HG03575 (cell line): ENCODE data around the gene PRR23E.

Experiments used
- ATAC-seq: cut with Tn5 transposase; IDR thresholded peaks from one replicate; pipeline ENCODE4 v1.9.1; 2021; ENCODE audit not compliant: unreplicated experiment, insufficient number of reproducible peaks, low FRiP score; ENCODE audit errors: extremely low read depth

Gene PRR23E

DNA sequence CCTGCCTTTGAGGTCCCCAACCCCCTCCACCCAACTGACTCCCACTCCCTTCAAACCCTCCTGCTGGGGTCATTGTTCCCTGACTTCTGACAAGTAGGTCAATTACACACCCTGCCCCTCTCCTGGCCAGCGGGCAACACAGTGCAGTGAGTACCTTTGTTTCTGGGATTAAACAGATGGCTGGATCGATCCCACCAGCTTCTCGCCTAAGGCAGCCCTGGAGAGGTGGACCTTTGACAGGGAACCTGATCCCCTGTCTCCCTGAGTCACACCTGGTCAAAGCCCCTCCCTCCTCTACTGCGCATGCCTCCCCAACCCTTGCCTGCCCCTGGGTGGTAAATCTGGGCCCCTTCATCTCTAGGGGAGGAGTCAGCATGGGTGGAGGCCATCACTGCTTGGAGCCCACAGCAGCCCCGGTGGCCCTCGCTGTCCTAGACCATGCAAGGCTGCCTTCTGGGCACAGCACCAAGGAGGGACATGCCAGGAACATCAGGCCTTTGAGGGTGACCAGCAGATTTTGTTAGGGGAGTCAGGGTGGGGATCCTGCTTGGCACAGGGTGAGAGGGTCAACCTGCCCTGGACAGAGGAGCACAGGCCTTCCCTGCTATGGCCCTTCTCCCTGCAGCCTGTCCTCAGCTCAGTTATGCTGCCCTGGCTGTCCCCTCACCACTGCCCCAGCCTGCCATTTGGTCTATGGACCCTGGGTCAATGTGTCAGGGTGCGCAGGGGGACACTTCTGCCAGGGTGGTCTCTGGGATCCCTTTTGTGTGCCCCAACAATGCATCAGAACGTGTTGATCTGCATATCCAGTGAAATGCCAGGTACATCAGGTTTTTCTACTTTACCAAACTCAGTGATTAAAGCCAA, 9.8 kb upstream of the PRR23E start:
- no peak for ATAC-seq

- no peak for ATAC-seq
Measured at GRCh38 chr3:127183931-127184869, 8.7 kb upstream of the PRR23E start.

DNA sequence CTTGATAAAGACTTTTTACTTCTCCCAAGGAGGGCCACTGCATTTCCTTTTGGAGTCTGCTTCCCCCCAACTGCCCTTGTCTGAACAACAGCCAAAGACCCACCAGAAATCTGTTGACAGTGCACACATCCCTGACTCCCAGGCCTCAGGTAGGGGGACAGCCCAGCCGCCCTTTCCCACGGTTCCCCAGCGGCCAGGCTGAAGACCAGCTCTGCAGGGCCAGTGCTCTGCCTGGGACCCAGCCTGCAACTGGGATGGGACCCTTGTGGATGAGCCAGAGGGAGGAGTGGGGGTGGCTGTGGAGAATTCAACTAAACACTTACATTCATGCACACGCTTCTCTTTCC, 8.1 kb upstream of the PRR23E start:
- no peak for ATAC-seq

GRCh38 chr3:127185268-127185667, 7.7 kb upstream of the PRR23E start:
- no peak for ATAC-seq

GRCh38 chr3:127185962-127186674, 6.8 kb upstream of the PRR23E start:
- no peak for ATAC-seq

DNA sequence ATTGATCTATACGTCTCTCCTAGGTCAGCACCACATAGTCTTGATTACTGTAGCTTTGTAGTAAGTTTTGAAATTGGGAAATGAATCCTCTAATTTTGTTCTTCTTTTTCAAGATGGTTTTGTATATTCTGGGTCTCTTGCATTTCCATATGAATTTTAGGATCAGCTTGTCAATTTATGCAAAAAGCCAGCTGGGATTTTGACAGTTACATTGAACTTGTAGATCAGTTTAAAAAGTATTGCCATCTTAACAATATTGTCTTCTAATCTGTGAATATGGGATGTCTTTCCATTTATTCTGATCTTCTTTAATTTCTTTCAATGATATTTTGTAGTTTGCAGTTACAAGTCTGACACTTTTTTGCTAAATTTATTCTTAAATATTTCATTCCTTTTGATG, 5.6 kb upstream of the PRR23E start:
- no peak for ATAC-seq

DNA sequence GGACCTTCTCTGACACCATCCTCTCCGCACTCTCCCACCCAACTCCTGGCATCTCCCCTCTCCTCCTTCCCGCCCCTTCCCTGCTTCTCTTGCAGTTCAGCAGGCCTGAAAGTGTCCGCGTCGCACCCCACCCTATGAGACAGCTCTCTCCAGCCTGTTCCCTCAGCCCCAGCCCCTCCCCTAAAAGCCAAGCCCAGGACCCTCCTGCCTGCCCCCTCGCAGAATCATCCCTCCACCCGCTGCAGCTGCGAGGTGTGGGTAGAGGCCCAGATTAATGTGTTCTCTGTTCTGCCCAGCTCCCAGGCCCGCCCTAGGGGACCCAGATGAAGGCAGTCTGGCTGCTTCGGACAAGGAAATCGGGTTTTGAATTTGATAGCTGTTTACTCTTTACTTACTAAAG, 410 bp downstream of the PRR23E start:
- no peak for ATAC-seq

DNA sequence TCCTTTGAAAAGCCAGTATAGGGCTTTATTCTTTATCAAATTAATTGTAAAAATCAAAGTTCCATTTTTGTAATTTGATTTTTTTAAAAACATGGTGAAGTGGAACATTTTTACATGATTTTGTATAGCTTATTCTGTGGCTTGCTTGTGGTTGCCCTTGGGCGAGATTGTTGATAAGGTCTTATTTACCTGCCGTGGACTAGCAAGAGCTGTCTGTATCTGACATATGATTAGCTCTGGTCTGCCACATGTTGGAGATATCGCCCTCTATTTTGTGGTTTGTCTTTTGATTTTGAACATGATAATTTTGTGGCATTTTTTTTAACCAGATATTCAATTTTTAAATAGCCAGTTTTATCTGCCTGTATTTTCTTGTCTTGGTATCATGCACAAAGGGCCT, 844 bp downstream of the PRR23E start:
- ATAC-seq: no peak

DNA sequence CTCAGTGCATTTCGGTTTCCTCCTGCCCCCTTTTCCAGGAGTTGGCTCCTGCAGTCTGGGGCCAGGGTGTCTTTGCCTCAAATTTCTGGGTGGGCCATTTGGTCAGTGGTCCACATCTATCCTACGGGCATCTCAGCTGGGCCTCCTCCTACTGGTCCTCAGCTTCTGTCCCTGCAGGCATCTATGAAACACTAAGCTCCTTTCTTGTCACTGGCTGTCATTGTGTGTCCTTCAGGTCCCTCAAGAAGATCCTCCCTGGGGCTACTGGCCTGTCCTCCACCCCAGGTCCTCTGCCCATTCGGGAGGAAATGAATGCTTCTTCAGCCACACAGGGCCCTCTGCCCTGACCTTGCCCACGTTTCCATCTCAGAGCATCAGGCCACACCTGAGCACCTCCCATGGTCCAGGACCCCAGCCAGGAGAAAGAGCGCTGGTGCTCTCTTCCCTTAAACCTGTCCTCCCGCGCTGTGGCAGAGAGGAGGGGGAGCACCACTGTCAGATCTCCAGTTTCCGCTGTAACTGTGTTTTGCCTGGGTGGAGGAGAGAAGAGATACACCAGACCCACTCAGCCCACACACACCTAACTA, 1.8 kb downstream of the PRR23E start:
- no peak for ATAC-seq

- no peak for ATAC-seq
Measured at GRCh38 chr3:127195417-127195816, 2.5 kb downstream of the PRR23E start.

- no peak for ATAC-seq
Measured at GRCh38 chr3:127196002-127196401, 3.1 kb downstream of the PRR23E start.

- no peak for ATAC-seq
Measured at GRCh38 chr3:127196466-127197299, 3.8 kb downstream of the PRR23E start.

- ATAC-seq: no peak
Measured at GRCh38 chr3:127197300-127198189, 4.6 kb downstream of the PRR23E start.

DNA sequence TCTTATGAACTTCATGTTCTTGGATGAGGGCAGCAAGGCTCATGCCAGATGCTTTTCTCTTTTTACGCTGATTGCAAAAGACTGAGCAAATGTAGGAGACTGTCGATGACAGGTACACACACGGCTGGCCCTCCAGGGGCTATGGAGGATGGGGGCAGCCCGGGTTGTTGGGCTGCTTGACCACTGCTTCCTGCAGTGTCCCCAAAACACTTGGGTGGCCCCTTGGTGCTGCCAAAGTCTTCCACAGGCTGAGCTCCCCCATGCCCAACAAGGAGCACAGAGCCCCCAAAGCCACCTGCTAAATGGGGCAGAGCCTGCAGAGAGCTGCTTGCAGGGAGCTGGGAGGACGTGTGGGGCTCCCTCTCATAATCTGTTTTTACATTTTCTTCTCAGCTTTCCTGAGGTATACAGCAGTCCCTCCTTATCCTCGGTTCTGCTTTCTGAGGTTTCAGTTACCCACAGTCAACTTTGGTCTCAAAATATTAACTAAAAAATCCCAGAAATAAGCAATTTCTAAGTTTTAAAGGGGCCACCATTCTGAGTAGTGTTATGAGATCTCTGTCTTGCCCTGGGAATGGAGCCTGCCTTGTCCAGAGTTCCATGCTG, 7.3 kb downstream of the PRR23E start:
- no peak for ATAC-seq

DNA sequence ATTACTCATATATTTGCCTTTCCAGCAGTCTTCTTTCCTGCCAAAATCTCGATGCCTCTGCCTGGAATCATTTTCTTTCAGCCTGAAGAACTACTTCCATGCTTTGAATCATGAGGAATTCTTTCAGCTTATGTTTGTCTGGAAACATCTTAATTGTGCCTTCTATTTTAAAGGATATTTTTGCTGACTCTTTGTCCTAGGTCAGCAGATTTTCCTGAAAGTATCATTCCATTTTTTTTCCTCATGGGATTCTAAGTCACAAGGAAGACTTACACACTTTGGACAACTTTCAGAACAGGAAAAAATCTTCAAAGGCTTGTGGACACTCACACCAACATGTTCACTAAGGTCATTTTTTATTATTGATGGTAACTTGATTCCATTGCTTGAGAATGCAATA, 10.1 kb downstream of the PRR23E start:
- ATAC-seq: no peak

- ATAC-seq: no peak
Measured at GRCh38 chr3:127204841-127205582, 12.1 kb downstream of the PRR23E start.
